SK-N-SH treated with all-trans-retinoic acid at 6 μM for 48 hours (cell line): ENCODE data around the gene GOLGA8B.
"Not testable (repeated sequence)": the region's sequence is repeated elsewhere in the genome, so short reads cannot be mapped to it uniquely, and the experiment has no call there.

ENCODE experiments used
- CSDC2 ChIP-seq: fragments of 250-450 bp; sonication (Bioruptor Pico); IDR thresholded peaks from 2 replicates; pipeline ENCODE4 v1.5.0; 2020; ENCODE audit warnings: mild to moderate bottlenecking, moderate library complexity
- ISL1 ChIP-seq: fragments of 250-450 bp; sonication (Bioruptor Pico); IDR thresholded peaks from 2 replicates; pipeline ENCODE4 v2.1.2; 2022; ENCODE audit warnings: mild to moderate bottlenecking, moderate library complexity
- OSR1 ChIP-seq: fragments of 250-450 bp; sonication (Bioruptor Pico); IDR thresholded peaks from 2 replicates; pipeline ENCODE4 v1.8.0; 2022; ENCODE audit warnings: moderate library complexity, mild to moderate bottlenecking, inconsistent platforms
- PATZ1 ChIP-seq: fragments of 250-450 bp; sonication (Bioruptor Pico); IDR thresholded peaks from 2 replicates; pipeline ENCODE4 v1.8.0; 2020; ENCODE audit warnings: mild to moderate bottlenecking, moderate library complexity, borderline replicate concordance
- POU6F1 ChIP-seq: fragments of 250-450 bp; sonication (Bioruptor Pico); IDR thresholded peaks from 2 replicates; pipeline ENCODE4 v1.8.0; 2021; ENCODE audit warnings: low read depth, mild to moderate bottlenecking, moderate library complexity, borderline replicate concordance
- RARB ChIP-seq: fragments of 250-450 bp; sonication (Bioruptor Pico); IDR thresholded peaks from 2 replicates; pipeline ENCODE4 v1.8.0; 2021; ENCODE audit warnings: mild to moderate bottlenecking, moderate library complexity
- ZFP3 ChIP-seq: fragments of 250-450 bp; sonication (Bioruptor Pico); IDR thresholded peaks from 2 replicates; pipeline ENCODE4 v1.5.0; 2020; ENCODE audit warnings: mild to moderate bottlenecking, moderate library complexity

- not testable (repeated sequence) for TF ChIP-seq PATZ1; ZFP3 (CRISPR knock-in tag); ISL1 (CRISPR knock-in tag); OSR1 (CRISPR knock-in tag); CSDC2 (CRISPR knock-in tag); RARB (CRISPR knock-in tag); POU6F1 (CRISPR knock-in tag)
These were observed 18.7 kb downstream of the GOLGA8B start for GRCh38 chr15:34564711-34565110.
